Effector memory CD4-positive, alpha-beta T cell (primary cell): ENCODE measurements around the gene ULBP2.

Experiments used
- DNase-seq, 3 donors: peaks; one replicate each; pipeline ENCODE4 v3.0.0-alpha.2; 2020
- H3K27ac ChIP-seq: 2 replicates; pipeline ENCODE4 v1.7.0; 2013; ENCODE audit warnings: mild to moderate bottlenecking, low read length, moderate library complexity; ENCODE audit not compliant: insufficient read depth, poor library complexity, severe bottlenecking
- H3K27me3 ChIP-seq: replicated peaks from 2 replicates; pipeline ENCODE4 v1.7.0; 2013; ENCODE audit warnings: mild to moderate bottlenecking, low read length; ENCODE audit not compliant: insufficient read depth, control insufficient read depth, poor library complexity, severe bottlenecking
- H3K36me3 ChIP-seq: 2 replicates; pipeline ENCODE4 v1.7.0; 2013; ENCODE audit warnings: mild to moderate bottlenecking, low read length, moderate library complexity; ENCODE audit not compliant: control insufficient read depth, insufficient read depth
- H3K4me1 ChIP-seq: 2 replicates; pipeline ENCODE4 v1.7.0; 2013; ENCODE audit warnings: low read length, mild to moderate bottlenecking; ENCODE audit not compliant: control insufficient read depth, insufficient read depth, poor library complexity, severe bottlenecking
- H3K4me3 ChIP-seq: 2 replicates; pipeline ENCODE4 v1.7.0; 2013; ENCODE audit warnings: low read length, low read depth, mild to moderate bottlenecking; ENCODE audit not compliant: insufficient read depth, poor library complexity, severe bottlenecking
- H3K9me3 ChIP-seq: 2 replicates; pipeline ENCODE4 v1.7.0; 2013; ENCODE audit warnings: mild to moderate bottlenecking, low read length, moderate library complexity; ENCODE audit not compliant: control insufficient read depth
- total RNA-seq, 3 donors: gene quantifications; one replicate each; lab custom pipeline; 2026; lab: John Stamatoyannopoulos, UW

Gene ULBP2, protein sequence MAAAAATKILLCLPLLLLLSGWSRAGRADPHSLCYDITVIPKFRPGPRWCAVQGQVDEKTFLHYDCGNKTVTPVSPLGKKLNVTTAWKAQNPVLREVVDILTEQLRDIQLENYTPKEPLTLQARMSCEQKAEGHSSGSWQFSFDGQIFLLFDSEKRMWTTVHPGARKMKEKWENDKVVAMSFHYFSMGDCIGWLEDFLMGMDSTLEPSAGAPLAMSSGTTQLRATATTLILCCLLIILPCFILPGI
- 4.0 to 24.5 (median 4.6) reads per million in 3 donors for total RNA-seq

GRCh38 chr6:149941583-149942460 lies at the start of gene ULBP2:
ULBP2 (plus strand) TSS chr6:149942014; CDS start chr6:149942073, 59 bp downstream.
- DNase-seq, result peak; percentile 88 to 92 (median 92)
- Histone ChIP-seq H3K4me3 (peak within 1 kb of the TSS; percentile 69), H3K4me1 (peaks cover 33% of the 10 kb centered on the region), H3K9me3 (no peaks in the 10 kb centered on the region), H3K27me3 (peaks cover 33% of the 10 kb centered on the region), H3K36me3 (no peaks in the 10 kb centered on the region), H3K27ac (peak within 1 kb of the TSS; percentile 45)

DNA sequence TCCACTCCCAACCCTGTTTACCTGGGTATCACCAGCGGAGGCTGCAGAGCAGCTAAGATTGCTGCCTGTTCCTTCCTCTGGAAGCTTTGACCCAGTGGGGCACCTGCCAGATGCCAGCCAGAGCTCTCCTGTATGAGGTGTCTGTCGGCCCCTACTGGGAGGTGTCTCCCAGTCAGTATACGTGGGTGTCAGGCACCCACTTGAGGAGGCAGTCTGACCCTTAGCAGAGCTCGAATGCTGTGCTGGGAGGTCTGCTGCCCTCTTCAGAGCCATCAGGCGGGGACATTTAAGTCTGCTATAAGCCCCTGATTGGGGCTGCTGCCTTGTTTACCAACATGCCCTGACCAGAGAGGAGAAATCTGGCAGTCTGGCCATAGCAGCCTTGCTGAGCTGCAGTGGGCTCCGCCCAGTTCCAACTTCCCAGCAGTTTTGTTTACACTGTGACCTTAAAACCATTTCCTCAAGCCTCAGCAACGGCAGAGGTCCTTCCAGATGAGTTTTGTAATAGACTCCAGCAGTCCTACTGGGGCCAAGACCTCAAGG lies 46.7 kb upstream of the ULBP2 start:
- Histone ChIP-seq H3K27ac (no peak overlapping the region), H3K36me3 (no peaks in the 10 kb centered on the region), H3K9me3 (no peaks in the 10 kb centered on the region), H3K27me3 (no peaks in the 10 kb centered on the region), H3K4me3 (no peak overlapping the region), H3K4me1 (peaks cover 7% of the 10 kb centered on the region)
- no peak for DNase-seq

GRCh38 chr6:149895833-149896271 lies 46.0 kb upstream of the ULBP2 start:
- no peak overlapping the region for H3K4me3 ChIP-seq
- H3K27ac ChIP-seq, result no peak overlapping the region
- no peaks in the 10 kb centered on the region for H3K9me3 ChIP-seq
- no peaks in the 10 kb centered on the region for H3K36me3 ChIP-seq
- no peaks in the 10 kb centered on the region for H3K27me3 ChIP-seq
- H3K4me1 ChIP-seq, result peaks cover 7% of the 10 kb centered on the region
- peak in 2 of 3 donors; percentile 9 to 22 for DNase-seq

DNA sequence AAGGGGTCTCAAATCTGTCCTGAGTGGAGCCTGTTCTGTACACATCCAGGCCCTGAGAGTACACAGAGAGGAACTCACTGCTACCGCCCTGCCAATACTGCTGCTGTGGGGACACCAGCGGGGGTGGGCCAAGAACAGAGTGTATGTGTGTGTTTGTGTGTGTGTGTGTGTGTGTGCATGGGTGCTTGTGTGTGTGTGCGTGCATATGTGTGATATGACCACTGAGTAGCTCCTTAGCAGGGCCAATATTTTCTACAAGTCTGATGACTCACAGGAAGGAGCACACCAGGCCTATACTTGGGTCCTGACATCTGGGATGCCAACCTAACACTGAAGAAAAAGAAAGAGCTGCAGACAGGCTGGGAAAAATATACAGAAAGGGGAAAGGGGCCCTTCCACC lies 45.3 kb upstream of the ULBP2 start:
- peaks cover 7% of the 10 kb centered on the region for H3K4me1 ChIP-seq
- no peak overlapping the region for H3K4me3 ChIP-seq
- no peaks in the 10 kb centered on the region for H3K27me3 ChIP-seq
- H3K9me3 ChIP-seq, result no peaks in the 10 kb centered on the region
- no peaks in the 10 kb centered on the region for H3K36me3 ChIP-seq
- H3K27ac ChIP-seq, result no peak overlapping the region
- no peak for DNase-seq

GRCh38 chr6:149897015-149897697 lies 44.7 kb upstream of the ULBP2 start:
- no peaks in the 10 kb centered on the region for H3K36me3 ChIP-seq
- no peak for DNase-seq
- no peak overlapping the region for H3K27ac ChIP-seq
- H3K9me3 ChIP-seq, result no peaks in the 10 kb centered on the region
- H3K4me3 ChIP-seq, result no peak overlapping the region
- no peaks in the 10 kb centered on the region for H3K27me3 ChIP-seq
- H3K4me1 ChIP-seq, result peaks cover 7% of the 10 kb centered on the region

DNA sequence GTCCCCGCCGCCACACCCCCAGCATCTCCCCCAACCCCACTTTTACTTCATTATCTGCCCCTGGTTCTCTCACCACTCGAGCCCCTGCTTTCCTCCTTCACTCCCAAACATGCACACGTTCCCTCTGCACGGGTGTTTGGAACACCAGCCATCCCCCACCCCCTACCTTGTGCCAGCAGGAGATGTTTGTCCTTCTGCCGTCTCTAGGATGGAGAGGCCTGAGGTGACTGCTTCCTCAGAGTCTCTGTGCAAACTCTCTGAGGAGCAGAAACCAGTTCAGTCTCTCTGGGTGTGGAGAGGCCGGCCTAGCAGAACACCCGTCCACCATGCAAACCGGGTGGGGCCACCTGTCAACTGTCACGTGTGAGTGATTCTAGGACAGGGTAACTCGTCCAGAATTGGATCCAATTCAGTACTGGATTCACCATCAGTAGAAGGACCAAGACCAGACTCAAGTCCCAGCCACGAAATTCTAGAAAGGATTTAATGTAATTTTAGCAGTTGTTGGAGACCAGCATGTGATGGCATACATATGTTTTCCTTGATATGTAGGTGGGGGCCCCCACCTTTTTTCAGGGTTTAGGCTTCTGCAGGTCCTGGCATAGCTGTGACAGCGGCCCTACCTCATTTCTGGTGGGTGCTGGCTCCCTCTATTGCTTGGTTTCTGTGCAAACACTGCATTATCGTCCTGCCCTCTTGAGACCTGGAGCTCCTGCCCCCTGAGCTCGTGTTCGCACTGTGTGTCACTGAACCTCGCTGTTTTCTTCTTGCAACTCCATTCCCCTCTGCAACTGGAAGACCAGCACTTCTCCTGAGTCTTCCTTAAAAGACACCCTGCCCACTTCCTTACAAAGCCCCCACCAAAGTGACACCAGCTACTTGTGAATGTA lies 43.7 kb upstream of the ULBP2 start, which contains the start of gene RAET1E:
TSS of gene RAET1E (minus strand) at position 259 of the 890 bp plus-strand sequence. CDS start 7,212 bp downstream, outside the sequence.
- Histone ChIP-seq H3K36me3 (no peaks in the 10 kb centered on the region), H3K4me1 (peaks cover 7% of the 10 kb centered on the region), H3K27ac (no peak within 1 kb of the TSS), H3K27me3 (no peaks in the 10 kb centered on the region), H3K9me3 (no peaks in the 10 kb centered on the region), H3K4me3 (no peak within 1 kb of the TSS)
- DNase-seq, result no peak

DNA sequence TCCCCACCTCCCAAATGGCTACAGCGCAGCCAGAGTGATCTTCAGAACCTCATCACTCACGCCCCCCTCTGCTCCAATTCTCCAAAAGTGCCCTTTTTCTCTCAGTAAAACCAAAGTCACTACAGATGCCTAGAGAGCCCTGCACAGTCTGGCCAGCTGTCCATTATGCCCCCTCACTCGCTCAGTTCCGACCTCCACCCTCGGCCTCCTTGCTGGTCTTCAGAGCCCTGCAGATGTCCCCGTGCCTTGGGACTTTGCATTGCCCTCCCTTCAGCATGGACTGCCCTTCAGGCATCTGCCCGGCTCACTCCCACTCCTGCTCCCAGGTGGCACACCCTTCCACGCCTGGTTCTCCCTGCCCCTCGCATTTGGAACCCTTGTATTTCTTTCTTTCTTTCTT lies 42.8 kb upstream of the ULBP2 start:
- Histone ChIP-seq H3K27me3 (no peaks in the 10 kb centered on the region), H3K4me1 (peaks cover 7% of the 10 kb centered on the region), H3K36me3 (no peaks in the 10 kb centered on the region), H3K4me3 (no peak overlapping the region), H3K27ac (no peak overlapping the region), H3K9me3 (no peaks in the 10 kb centered on the region)
- DNase-seq, result no peak

- no peak overlapping the region for H3K4me3 ChIP-seq
- DNase-seq, result no peak
- no peaks in the 10 kb centered on the region for H3K9me3 ChIP-seq
- no peaks in the 10 kb centered on the region for H3K36me3 ChIP-seq
- H3K27me3 ChIP-seq, result no peaks in the 10 kb centered on the region
- H3K27ac ChIP-seq, result no peak overlapping the region
- peaks cover 7% of the 10 kb centered on the region for H3K4me1 ChIP-seq
These were observed 42.3 kb upstream of the ULBP2 start for GRCh38 chr6:149899486-149899885.
